Caco-2 (cell line): ENCODE measurements around the gene PALM2AKAP2. TPM values are rescaled to one million over a fixed set of nuclear protein-coding genes. Genes with fewer than 3 reads are reported as not detected.

ENCODE experiments used
- BruUV-seq: library from RNA; stranded (reverse); fragments of 400-500 nt; replicated peaks from 2 replicates; lab custom pipeline; 2021; lab: Mats Ljungman, UMichigan
- CTCF ChIA-PET: fragments of 300-600 bp; sonication (Branson Sonifier 250); formaldehyde crosslinking; loops from one replicate; lab custom pipeline; 2022; ENCODE audit warnings: antibody characterized with exemption; lab: Charles Lee
- POLR2A ChIA-PET: fragments of 300-600 bp; sonication (Branson Sonifier 250); formaldehyde crosslinking; loops from one replicate; lab custom pipeline; 2022; ENCODE audit warnings: antibody characterized with exemption; lab: Charles Lee
- DNase-seq, 2 experiments: peaks; one replicate each; pipeline versions ENCODE4 v3.0.0 to v3.0.0-alpha.2; 2020 to 2022
- H3K27me3 ChIP-seq: replicated peaks from 2 replicates; pipeline ENCODE4 v1.6.0; 2011; ENCODE audit warnings: low read length; ENCODE audit not compliant: control insufficient read depth, insufficient read depth
- H3K36me3 ChIP-seq: 2 replicates; pipeline ENCODE4 v1.5.1; 2011; ENCODE audit warnings: low read length; ENCODE audit not compliant: control insufficient read depth, insufficient read depth
- H3K4me1 ChIP-seq: fragments of 250-450 bp; sonication (Bioruptor Pico); 2 replicates; pipeline ENCODE4 v1.5.1; 2020; ENCODE audit warnings: mild to moderate bottlenecking
- H3K4me3 ChIP-seq: 2 replicates; pipeline ENCODE4 v1.5.1; 2011; ENCODE audit warnings: low read depth, mild to moderate bottlenecking, control low read depth, low read length
- H3K9me3 ChIP-seq: fragments of 250-450 bp; sonication (Bioruptor Pico); 2 replicates; pipeline ENCODE4 v1.5.1; 2020; ENCODE audit warnings: mild to moderate bottlenecking, moderate library complexity
- H3K27ac Mint-ChIP-seq: one replicate; pipeline ENCODE4 v1.8.0; 2022; ENCODE audit warnings: mixed read lengths; ENCODE audit not compliant: unreplicated experiment
- H3K27me3 Mint-ChIP-seq: one replicate; pipeline ENCODE4 v1.8.0; 2022; ENCODE audit warnings: mixed read lengths; ENCODE audit not compliant: insufficient read depth, unreplicated experiment
- H3K36me3 Mint-ChIP-seq: one replicate; pipeline ENCODE4 v1.8.0; 2022; ENCODE audit warnings: mild to moderate bottlenecking, mixed read lengths; ENCODE audit not compliant: insufficient read depth, unreplicated experiment
- H3K4me1 Mint-ChIP-seq: one replicate; pipeline ENCODE4 v1.8.0; 2022; ENCODE audit warnings: low read depth, mixed read lengths; ENCODE audit not compliant: unreplicated experiment
- H3K4me3 Mint-ChIP-seq: one replicate; pipeline ENCODE4 v1.8.0; 2022; ENCODE audit warnings: mild to moderate bottlenecking, moderate library complexity, mixed read lengths; ENCODE audit not compliant: unreplicated experiment
- H3K9me3 Mint-ChIP-seq: one replicate; pipeline ENCODE4 v1.8.0; 2022; ENCODE audit warnings: mixed read lengths; ENCODE audit not compliant: unreplicated experiment
- CTCF ChIP-seq, 2 experiments: fragments of 200-600 bp in 1 of 2; IDR thresholded peaks; 1 replicate in 1 of 2; 2 replicates in 1 of 2; pipeline versions ENCODE4 v1.5.1 to v1.8.0; 2011 to 2022; ENCODE audit warnings: antibody characterized with exemption in 1 of 2, control low read depth in 1 of 2, inconsistent platforms in 1 of 2, low read depth in 1 of 2, low read length in 1 of 2, mild to moderate bottlenecking in 1 of 2, moderate library complexity in 1 of 2; ENCODE audit not compliant: insufficient read depth in 1 of 2, severe bottlenecking in 1 of 2, unreplicated experiment in 1 of 2
- intact Hi-C: fragments of 100-400 bp; cut with micrococcal nuclease; formaldehyde crosslinking; loops from one replicate; pipeline ENCODE4 v1.10.0; 2022; ENCODE audit not compliant: unreplicated experiment
- total RNA-seq: library from RNA; stranded (reverse); gene quantifications from 2 replicates; pipeline ENCODE4 v1.2.3, GENCODE V29; 2022

PALM2AKAP2 gene
- total RNA-seq, 1 experiment from 2014 or later = 0.54 TPM

- H3K4me3 Mint-ChIP-seq = no peak overlapping the region
- TF ChIP-seq CTCF (IDR thresholded peaks at IDR 0.05; ENCODE audit: insufficient read depth in 1 of 2, low read depth in 1 of 2, low read length in 1 of 2, severe bottlenecking in 1 of 2, unreplicated experiment in 1 of 2) = no peak
- intact Hi-C loops = no loop called here
- POLR2A ChIA-PET = no interaction called here
- no peaks in the 10 kb centered on the region for H3K36me3 Mint-ChIP-seq
- Histone ChIP-seq H3K4me1 (no peaks in the 10 kb centered on the region), H3K4me3 (no peak overlapping the region), H3K27me3 (no peaks in the 10 kb centered on the region), H3K9me3 (no peaks in the 10 kb centered on the region), H3K36me3 (no peaks in the 10 kb centered on the region)
- H3K27me3 Mint-ChIP-seq = peaks cover 16% of the 10 kb centered on the region
- no TSS peak for BruUV-seq
- DNase-seq = no peak
- no peaks in the 10 kb centered on the region for H3K9me3 Mint-ChIP-seq
- H3K4me1 Mint-ChIP-seq = no peaks in the 10 kb centered on the region
- no peak overlapping the region for H3K27ac Mint-ChIP-seq
- CTCF ChIA-PET = no interaction called here
Measured at GRCh38 chr9:109739760-109740159, 40.2 kb upstream of the PALM2AKAP2 start.

- ChIA-PET POLR2A (no interaction called here), CTCF (no interaction called here)
- Histone ChIP-seq H3K27me3 (no peaks in the 10 kb centered on the region), H3K9me3 (no peaks in the 10 kb centered on the region), H3K4me1 (no peaks in the 10 kb centered on the region), H3K4me3 (no peak overlapping the region), H3K36me3 (no peaks in the 10 kb centered on the region)
- DNase-seq = no peak
- BruUV-seq = no TSS peak
- no peaks in the 10 kb centered on the region for H3K36me3 Mint-ChIP-seq
- no peaks in the 10 kb centered on the region for H3K9me3 Mint-ChIP-seq
- H3K27ac Mint-ChIP-seq = no peak overlapping the region
- peaks cover 16% of the 10 kb centered on the region for H3K27me3 Mint-ChIP-seq
- H3K4me1 Mint-ChIP-seq = no peaks in the 10 kb centered on the region
- no peak overlapping the region for H3K4me3 Mint-ChIP-seq
- TF ChIP-seq CTCF (IDR thresholded peaks at IDR 0.05; ENCODE audit: insufficient read depth in 1 of 2, low read depth in 1 of 2, low read length in 1 of 2, severe bottlenecking in 1 of 2, unreplicated experiment in 1 of 2) = no peak
- intact Hi-C loops = no loop called here
Measured at GRCh38 chr9:109742776-109743348, 37.1 kb upstream of the PALM2AKAP2 start.

GRCh38 chr9:109743696-109744095 lies 36.3 kb upstream of the PALM2AKAP2 start:
- H3K27me3 Mint-ChIP-seq = peaks cover 16% of the 10 kb centered on the region
- intact Hi-C loops = no loop called here
- no peak overlapping the region for H3K27ac Mint-ChIP-seq
- H3K9me3 Mint-ChIP-seq = no peaks in the 10 kb centered on the region
- BruUV-seq = no TSS peak
- Histone ChIP-seq H3K9me3 (no peaks in the 10 kb centered on the region), H3K4me3 (no peak overlapping the region), H3K27me3 (no peaks in the 10 kb centered on the region), H3K36me3 (no peaks in the 10 kb centered on the region), H3K4me1 (no peaks in the 10 kb centered on the region)
- ChIA-PET POLR2A (no interaction called here), CTCF (no interaction called here)
- H3K4me3 Mint-ChIP-seq = no peak overlapping the region
- no peak for TF ChIP-seq CTCF (IDR thresholded peaks at IDR 0.05; ENCODE audit: insufficient read depth in 1 of 2, low read depth in 1 of 2, low read length in 1 of 2, severe bottlenecking in 1 of 2, unreplicated experiment in 1 of 2)
- DNase-seq = no peak
- no peaks in the 10 kb centered on the region for H3K4me1 Mint-ChIP-seq
- H3K36me3 Mint-ChIP-seq = no peaks in the 10 kb centered on the region
